ENCODE results near the gene OMD. TPM values are rescaled to one million over a fixed set of nuclear protein-coding genes. Genes with fewer than 3 reads are reported as not detected.

Gene OMD
- total and polyA plus RNA-seq, 9 of the 15 experiments (the other 6 are each of a cell fraction or from before 2014, with no cell fraction given): 0.21 TPM; not detected in 8

DNA sequence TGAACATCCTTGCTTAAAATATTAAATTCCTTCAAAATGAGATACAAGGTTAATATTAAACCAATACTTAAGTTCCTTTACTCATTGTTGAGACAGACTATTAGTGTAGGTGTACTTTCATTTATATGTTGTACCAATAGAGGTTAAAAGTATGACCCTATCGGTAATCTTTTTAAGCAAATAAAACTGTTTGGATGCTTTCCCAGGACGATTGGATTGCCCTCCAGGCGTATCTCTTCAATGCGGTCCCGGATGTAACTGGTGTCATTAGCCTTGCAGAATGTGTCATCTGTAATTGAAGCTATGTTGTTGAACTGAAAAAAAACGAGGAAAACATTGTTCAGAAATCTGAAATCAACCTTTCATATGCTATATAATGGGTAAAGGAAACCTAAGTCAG is 38.8 kb downstream of the OMD start (continued):
- TF ChIP-seq SMARCB1 (IDR thresholded peaks at IDR 0.05; ENCODE audit: insufficient read length, low read depth) (no peak), POU5F1 (IDR thresholded peaks at IDR 0.05; ENCODE audit: borderline replicate concordance, low read depth, low read length, partially characterized antibody) (no peak)

DNA sequence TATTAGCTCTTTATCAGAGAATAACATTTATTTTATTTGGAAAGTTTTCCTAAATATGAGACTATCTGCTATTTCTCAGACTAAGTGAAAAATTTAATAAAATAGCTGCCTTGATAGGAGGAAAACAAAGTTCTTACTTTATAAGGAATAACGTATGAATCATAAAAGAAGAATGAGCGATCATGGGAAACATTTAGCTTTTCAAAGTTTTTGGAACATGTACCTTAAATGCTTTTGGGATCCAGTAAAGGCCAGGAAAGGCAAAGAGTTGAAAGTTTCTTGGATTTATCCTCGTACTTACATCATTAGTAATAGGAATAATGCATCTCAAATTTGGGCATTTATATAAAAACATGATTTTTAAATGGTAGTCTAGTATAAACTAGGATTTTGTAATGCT is 39.3 kb downstream of the OMD start:
- Histone ChIP-seq H3K9ac (ENCODE audit: insufficient read depth in 1 of 2, low read depth in 2 of 2, low read length in 2 of 2) (no peak overlapping the region), H3K9me3 (replicated peaks; ENCODE audit: control insufficient read depth, insufficient read depth, low read depth, low read length) (no peaks in the 10 kb centered on the region), H3K36me3 (ENCODE audit: control insufficient read depth, insufficient read depth, low read length) (no peaks in the 10 kb centered on the region), H3K27ac (ENCODE audit: extremely low read depth, low read depth, low read length) (no peak overlapping the region), H3K4me3 (no peak overlapping the region), H2AFZ (ENCODE audit: low read depth, low read length) (no peak overlapping the region), H3K4me2 (ENCODE audit: insufficient read depth, low read length) (no peak overlapping the region), H3K79me2 (ENCODE audit: control insufficient read depth, insufficient read depth, low read length) (no peaks in the 10 kb centered on the region), H4K20me1 (replicated peaks; ENCODE audit: control insufficient read depth, insufficient read depth, low read length) (no peaks in the 10 kb centered on the region), H3K4me1 (replicated peaks in 1 of 2; ENCODE audit: control insufficient read depth in 2 of 2, insufficient read depth in 2 of 2, low read length in 2 of 2) (no peaks in the 10 kb centered on the region), H3K9me1 (ENCODE audit: control insufficient read depth, insufficient read depth, low read length) (no peaks in the 10 kb centered on the region), H3K27me3 (ENCODE audit: control insufficient read depth in 2 of 2, insufficient read depth in 2 of 2, low read length in 2 of 2) (no peaks in the 10 kb centered on the region)
- ATAC-seq (no peak), FAIRE-seq (no peak), DNase-seq (ENCODE audit: extremely low read depth in 1 of 4, low spot score in 3 of 4) (no peak)
- CTCF ChIA-PET (ENCODE audit: low intra/inter-chr PET ratio): no interaction called here
- BruUV-seq (replicated peaks): no TSS peak
- intact Hi-C loops (cut with micrococcal nuclease): no loop called here
- in situ Hi-C loops (cut with MboI): no loop called here
- POLR2A ChIA-PET: no interaction called here
- 80% methylated on average over 3 of the region's 3 CpGs for WGBS (ENCODE audit: insufficient coverage, low coverage, missing lambda C conversion rate)
- TF ChIP-seq, protein P1, sequence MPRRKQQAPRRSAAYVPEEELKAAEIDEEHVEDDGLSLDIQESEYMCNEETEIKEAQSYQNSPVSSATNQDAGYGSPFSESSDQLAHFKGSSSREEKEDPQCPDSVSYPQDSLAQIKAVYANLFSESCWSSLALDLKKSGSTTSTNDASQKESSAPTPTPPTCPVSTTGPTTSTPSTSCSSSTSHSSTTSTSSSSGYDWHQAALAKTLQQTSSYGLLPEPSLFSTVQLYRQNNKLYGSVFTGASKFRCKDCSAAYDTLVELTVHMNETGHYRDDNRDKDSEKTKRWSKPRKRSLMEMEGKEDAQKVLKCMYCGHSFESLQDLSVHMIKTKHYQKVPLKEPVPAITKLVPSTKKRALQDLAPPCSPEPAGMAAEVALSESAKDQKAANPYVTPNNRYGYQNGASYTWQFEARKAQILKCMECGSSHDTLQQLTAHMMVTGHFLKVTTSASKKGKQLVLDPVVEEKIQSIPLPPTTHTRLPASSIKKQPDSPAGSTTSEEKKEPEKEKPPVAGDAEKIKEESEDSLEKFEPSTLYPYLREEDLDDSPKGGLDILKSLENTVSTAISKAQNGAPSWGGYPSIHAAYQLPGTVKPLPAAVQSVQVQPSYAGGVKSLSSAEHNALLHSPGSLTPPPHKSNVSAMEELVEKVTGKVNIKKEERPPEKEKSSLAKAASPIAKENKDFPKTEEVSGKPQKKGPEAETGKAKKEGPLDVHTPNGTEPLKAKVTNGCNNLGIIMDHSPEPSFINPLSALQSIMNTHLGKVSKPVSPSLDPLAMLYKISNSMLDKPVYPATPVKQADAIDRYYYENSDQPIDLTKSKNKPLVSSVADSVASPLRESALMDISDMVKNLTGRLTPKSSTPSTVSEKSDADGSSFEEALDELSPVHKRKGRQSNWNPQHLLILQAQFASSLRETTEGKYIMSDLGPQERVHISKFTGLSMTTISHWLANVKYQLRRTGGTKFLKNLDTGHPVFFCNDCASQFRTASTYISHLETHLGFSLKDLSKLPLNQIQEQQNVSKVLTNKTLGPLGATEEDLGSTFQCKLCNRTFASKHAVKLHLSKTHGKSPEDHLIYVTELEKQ (CRISPR knock-in tag; IDR thresholded peaks at IDR 0.05): no peak
- TF ChIP-seq EP300 (IDR thresholded peaks at IDR 0.05; ENCODE audit: low read length): no peak
- TF ChIP-seq, protein P2, sequence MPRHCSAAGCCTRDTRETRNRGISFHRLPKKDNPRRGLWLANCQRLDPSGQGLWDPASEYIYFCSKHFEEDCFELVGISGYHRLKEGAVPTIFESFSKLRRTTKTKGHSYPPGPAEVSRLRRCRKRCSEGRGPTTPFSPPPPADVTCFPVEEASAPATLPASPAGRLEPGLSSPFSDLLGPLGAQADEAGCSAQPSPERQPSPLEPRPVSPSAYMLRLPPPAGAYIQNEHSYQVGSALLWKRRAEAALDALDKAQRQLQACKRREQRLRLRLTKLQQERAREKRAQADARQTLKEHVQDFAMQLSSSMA (CRISPR knock-in tag; IDR thresholded peaks at IDR 0.05): no peak
- TF ChIP-seq PBX2 (CRISPR knock-in tag; IDR thresholded peaks at IDR 0.05; ENCODE audit: low read depth): no peak
- no peak for TF ChIP-seq PBX2 (tag; conservative IDR thresholded peaks at IDR 0.05; ENCODE audit: low read depth)
- no peak for TF ChIP-seq ZNF253 (CRISPR knock-in tag; conservative IDR thresholded peaks at IDR 0.05)
- TF ChIP-seq ZNF780A (CRISPR knock-in tag; IDR thresholded peaks at IDR 0.05): no peak
- TF ChIP-seq BRD9 (IDR thresholded peaks at IDR 0.05; ENCODE audit: low read depth, partially characterized antibody): no peak
- no peak for TF ChIP-seq RBFOX2 (IDR thresholded peaks at IDR 0.05; ENCODE audit: low read depth, low read length)
- TF ChIP-seq, protein P3, sequence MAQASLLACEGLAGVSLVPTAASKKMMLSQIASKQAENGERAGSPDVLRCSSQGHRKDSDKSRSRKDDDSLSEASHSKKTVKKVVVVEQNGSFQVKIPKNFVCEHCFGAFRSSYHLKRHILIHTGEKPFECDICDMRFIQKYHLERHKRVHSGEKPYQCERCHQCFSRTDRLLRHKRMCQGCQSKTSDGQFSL (CRISPR knock-in tag; IDR thresholded peaks at IDR 0.05): no peak
- TF ChIP-seq, protein P3 (tag; IDR thresholded peaks at IDR 0.05): no peak
